ENCODE results near the gene MAP4K4. TPM values are rescaled to one million over a fixed set of nuclear protein-coding genes. Genes with fewer than 3 reads are reported as not detected.

The MAP4K4 gene
- total and polyA plus RNA-seq, 12 donors = 8.7 to 43.1 (median 21.8) TPM

- no peaks in the 10 kb centered on the region for H3K36me3 ChIP-seq (replicated peaks in 1 of 2)
- no peak for DNase-seq
- TF ChIP-seq POLR2A (IDR thresholded peaks at IDR 0.05) (no peak), CTCF (IDR thresholded peaks at IDR 0.05) (no peak)
- no peaks in the 10 kb centered on the region for H3K9me3 ChIP-seq (replicated peaks in 1 of 3)
- H3K4me3 ChIP-seq = no peak overlapping the region
- H3K27ac ChIP-seq = peak overlapping the region in 1 of 5 donors; percentile 39
- H3K4me1 ChIP-seq (replicated peaks in 1 of 2) = peaks cover 6 to 26% of the 10 kb centered on the region in 2 donors
- WGBS, 4 donors = 70 to 93% (median 81%) methylated on average over 5 of the region's 5 CpGs
- H3K27me3 ChIP-seq = no peaks in the 10 kb centered on the region
- intact Hi-C loops (cut with DNase I) = no loop called here
Observed at GRCh38 chr2:101806123-101806522, 108.6 kb downstream of the MAP4K4 start.

DNA sequence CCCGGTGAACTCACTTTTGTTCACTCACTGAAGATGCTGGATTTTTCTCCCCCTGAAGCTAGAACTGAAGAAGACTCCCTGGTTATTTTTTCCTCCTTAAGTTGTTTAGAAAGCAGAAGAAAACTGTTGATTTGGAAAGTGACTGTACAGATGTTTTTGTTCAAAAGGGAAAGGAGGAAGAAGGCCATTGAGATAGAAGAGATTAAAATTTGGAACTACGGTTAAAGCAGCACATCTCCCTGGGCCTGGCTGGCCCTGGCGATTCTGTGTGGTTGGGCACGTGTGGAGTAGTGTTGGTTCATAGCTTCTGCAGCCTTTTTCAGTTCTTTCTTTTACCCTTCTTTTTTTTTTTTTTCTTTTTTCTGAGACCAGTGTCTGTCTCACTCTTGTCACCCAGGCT is 109.2 kb downstream of the MAP4K4 start:
- no peaks in the 10 kb centered on the region for H3K27me3 ChIP-seq
- intact Hi-C loops (cut with DNase I) = no loop called here
- WGBS, 4 donors = 52 to 60% (median 59%) methylated on average over 4 of the region's 4 CpGs
- no peak for TF ChIP-seq CTCF (IDR thresholded peaks at IDR 0.05)
- no peak for TF ChIP-seq POLR2A (IDR thresholded peaks at IDR 0.05)
- DNase-seq = no peak
- peak overlapping the region in 1 of 5 donors; percentile 39 for H3K27ac ChIP-seq
- no peak overlapping the region for H3K4me3 ChIP-seq
- no peaks in the 10 kb centered on the region for H3K36me3 ChIP-seq (replicated peaks in 1 of 2)
- no peaks in the 10 kb centered on the region for H3K9me3 ChIP-seq (replicated peaks in 1 of 3)
- peaks cover 6 to 26% of the 10 kb centered on the region in 2 donors for H3K4me1 ChIP-seq (replicated peaks in 1 of 2)

DNA sequence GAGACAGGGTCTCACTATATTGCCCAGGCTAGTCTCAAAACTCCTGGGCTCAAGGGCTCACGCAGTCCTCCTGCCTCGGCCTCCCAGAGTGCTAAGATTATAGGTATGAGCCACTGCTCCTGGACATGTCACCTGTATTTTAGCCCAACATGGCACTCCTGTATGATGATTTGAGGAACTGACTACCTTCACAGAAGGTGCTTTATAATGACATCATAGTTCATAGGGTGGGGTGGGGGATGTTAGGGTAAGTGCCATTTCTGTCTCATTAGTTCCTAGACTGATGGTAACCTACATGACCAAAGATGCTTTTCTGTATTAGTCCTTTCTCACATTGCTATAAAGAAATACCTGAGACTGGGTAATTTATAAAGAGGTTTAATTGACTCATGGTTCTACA is 109.7 kb downstream of the MAP4K4 start:
- Histone ChIP-seq H3K27me3 (no peaks in the 10 kb centered on the region), H3K9me3 (replicated peaks in 1 of 3) (no peaks in the 10 kb centered on the region), H3K4me3 (no peak overlapping the region), H3K27ac (no peak overlapping the region), H3K36me3 (replicated peaks in 1 of 2) (no peaks in the 10 kb centered on the region), H3K4me1 (replicated peaks in 1 of 2) (peaks cover 6 to 26% of the 10 kb centered on the region in 2 donors)
- no peak for DNase-seq
- WGBS, 4 donors = 95 to 100% (median 98%) methylated on average over 2 of the region's 2 CpGs
- intact Hi-C loops (cut with DNase I) = no loop called here
- no peak for TF ChIP-seq CTCF (IDR thresholded peaks at IDR 0.05)

GRCh38 chr2:101808006-101808562 is 110.6 kb downstream of the MAP4K4 start:
- H3K4me1 ChIP-seq (replicated peaks in 1 of 2) = peaks cover 6 to 26% of the 10 kb centered on the region in 2 donors
- WGBS, 4 donors = 61 to 70% (median 66%) methylated on average over 5 to 6 of the region's 6 CpGs
- TF ChIP-seq POLR2A (IDR thresholded peaks at IDR 0.05) = no peak
- TF ChIP-seq CTCF (IDR thresholded peaks at IDR 0.05) = no peak

More at GRCh38 chr2:101808006-101808562, 110.6 kb downstream of the MAP4K4 start:
- Histone ChIP-seq H3K4me3 (no peak overlapping the region), H3K27ac (no peak overlapping the region), H3K9me3 (replicated peaks in 1 of 3) (no peaks in the 10 kb centered on the region), H3K36me3 (replicated peaks in 1 of 2) (no peaks in the 10 kb centered on the region), H3K27me3 (no peaks in the 10 kb centered on the region)
- intact Hi-C loops (cut with DNase I) = no loop called here
- DNase-seq = no peak

Data from adrenal gland (tissue), 12 donors.